Cardiac fibroblast (primary cell): ENCODE measurements around the gene APOA1.
A peak's percentile ranks its signal among the peaks of the same experiment; 100 is the strongest.

Experiments
- DNase-seq, 2 donors: peaks; one replicate each; pipeline versions ENCODE4 v3.0.0 to v3.0.0-alpha.2; 2010; ENCODE audit warnings: low read depth in 2 of 2
- H3K4me3 ChIP-seq, 2 donors: replicated peaks in 1 of 2; 1 replicate in 1 of 2; 2 replicates in 1 of 2; pipeline ENCODE4 v1.5.1; 2011; ENCODE audit warnings: low read depth in 2 of 2, low read length in 2 of 2, mild to moderate bottlenecking in 2 of 2, moderate library complexity in 1 of 2
- TF ChIP-seq, protein P1 (sequence below): IDR thresholded peaks from one replicate; pipeline ENCODE4 v1.5.1; 2011; ENCODE audit warnings: low read depth, mild to moderate bottlenecking, low read length, inconsistent platforms

Gene APOA1

DNA sequence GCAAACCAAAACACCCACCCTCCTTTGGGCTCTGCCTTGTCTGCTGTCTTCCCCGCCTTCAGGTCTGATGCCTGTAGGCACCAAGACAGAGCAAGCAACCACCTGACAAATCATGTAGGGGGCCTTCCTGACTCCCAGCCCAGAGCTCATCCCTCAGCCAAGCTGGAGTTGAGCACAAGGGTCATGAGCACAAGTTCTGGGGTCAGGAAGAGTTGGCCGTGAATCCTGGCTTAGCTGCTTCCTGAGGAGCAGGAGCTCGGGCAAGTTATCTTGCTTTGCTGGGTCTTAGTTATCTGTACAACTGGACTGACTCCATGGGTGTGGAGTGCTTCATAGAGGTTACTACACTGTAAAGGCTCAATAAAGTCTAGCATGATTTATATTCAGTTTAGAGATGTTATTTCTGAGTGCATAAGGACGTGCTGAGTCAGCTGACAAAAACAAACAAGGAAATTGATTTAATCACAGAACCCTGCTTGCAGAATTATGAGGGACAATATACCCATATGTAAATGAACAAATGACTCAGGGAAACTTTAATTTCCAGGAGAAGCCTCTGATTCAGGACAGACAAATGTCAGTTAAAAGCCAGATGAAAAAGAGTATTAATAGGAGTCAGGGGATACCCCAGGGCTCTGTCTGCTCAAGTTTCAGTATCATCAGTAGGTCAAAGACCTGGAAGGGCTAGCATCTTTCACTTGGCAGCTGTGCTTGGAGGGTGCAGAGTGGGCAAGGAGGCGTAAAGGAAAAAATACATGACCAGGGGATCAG, 15.0 kb upstream of the APOA1 start:
- DNase-seq: peak; percentile 42 to 66
- no peak overlapping the region for H3K4me3 ChIP-seq

DNA sequence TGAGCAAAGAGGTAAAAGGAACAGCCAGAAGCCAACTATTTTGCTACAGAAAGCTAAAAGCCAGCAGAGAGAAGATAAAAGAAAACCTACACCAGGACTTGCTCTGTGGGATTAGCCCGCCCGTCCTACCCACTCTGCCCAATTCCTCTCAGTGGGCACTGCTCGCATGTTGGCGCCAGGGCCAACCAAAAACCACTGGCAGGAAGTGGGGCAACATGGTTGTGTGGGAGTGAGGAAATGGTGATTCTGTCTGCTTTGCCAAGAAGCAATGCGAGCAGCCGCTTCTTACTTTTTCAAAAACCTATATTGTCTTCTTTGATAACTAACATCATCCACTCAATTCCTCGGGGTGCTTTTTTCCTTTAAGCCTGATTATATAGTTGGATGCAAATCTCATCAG, 14.2 kb upstream of the APOA1 start:
- no peak for DNase-seq
- no peak overlapping the region for H3K4me3 ChIP-seq
- TF ChIP-seq, protein P1, sequence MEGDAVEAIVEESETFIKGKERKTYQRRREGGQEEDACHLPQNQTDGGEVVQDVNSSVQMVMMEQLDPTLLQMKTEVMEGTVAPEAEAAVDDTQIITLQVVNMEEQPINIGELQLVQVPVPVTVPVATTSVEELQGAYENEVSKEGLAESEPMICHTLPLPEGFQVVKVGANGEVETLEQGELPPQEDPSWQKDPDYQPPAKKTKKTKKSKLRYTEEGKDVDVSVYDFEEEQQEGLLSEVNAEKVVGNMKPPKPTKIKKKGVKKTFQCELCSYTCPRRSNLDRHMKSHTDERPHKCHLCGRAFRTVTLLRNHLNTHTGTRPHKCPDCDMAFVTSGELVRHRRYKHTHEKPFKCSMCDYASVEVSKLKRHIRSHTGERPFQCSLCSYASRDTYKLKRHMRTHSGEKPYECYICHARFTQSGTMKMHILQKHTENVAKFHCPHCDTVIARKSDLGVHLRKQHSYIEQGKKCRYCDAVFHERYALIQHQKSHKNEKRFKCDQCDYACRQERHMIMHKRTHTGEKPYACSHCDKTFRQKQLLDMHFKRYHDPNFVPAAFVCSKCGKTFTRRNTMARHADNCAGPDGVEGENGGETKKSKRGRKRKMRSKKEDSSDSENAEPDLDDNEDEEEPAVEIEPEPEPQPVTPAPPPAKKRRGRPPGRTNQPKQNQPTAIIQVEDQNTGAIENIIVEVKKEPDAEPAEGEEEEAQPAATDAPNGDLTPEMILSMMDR: no peak

More for the DNA sequence above, 15.0 kb upstream of the APOA1 start:
- TF ChIP-seq, protein P1: no peak

DNA sequence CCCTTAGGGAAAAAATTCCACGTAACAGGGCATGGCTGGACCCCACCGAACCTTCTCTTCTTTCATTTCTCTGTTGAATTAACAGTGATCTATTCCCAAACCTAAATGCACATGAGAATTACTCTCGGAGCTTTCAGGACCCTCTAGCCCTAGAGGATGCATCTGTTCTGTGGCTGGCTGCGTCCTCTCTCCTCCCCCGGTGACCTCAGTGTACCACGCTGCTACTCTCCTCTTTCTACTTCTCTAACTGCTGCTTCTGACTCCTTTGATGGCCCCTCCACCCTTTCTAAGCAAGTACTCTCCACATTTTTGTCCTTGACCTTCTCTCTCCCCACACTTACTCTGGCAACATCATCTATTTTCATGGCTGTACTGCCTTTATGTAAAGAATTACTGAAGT, 12.1 kb upstream of the APOA1 start:
- TF ChIP-seq, protein P1: no peak
- H3K4me3 ChIP-seq: no peak overlapping the region
- DNase-seq: no peak

DNA sequence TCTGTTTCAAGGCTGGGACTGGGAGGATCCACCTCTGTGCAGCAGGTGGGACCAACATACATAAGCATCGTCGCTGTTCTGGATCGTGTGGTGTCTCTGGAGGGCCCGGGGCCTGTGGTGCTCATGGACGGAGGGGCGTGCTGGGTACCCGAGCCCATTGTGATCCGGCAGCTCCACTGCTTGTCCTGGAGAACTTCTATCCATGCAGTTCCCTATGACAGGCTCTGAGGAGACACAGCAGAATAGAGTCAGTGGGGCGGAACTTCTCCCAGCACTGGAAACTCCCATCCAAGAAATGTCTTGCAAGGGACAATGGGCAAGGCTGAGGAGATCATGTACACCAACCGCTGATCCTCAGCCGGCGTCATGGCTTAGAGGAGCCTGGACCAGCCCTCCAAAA, 11.6 kb upstream of the APOA1 start:
- no peak overlapping the region for H3K4me3 ChIP-seq
- TF ChIP-seq, protein P1: no peak
- DNase-seq: no peak

DNA sequence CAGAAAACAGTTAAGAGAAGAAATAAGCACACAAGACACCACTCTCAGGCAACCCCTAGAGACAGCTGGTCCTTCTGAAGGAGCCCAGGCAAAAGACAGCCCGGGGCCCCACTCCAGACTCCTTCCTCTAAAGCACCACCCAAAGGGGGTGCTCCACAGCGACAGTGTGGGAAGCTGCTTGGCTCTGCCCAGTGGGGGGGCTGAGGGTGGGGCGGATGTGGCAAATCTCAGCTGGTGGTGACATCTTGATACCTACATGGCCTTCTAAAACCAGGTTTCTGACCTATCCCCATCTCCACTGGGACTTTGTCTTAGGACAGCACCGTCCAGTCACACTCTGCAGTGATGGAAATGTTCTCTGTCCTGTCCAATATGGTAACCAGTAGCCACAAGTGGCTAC, 10.2 kb upstream of the APOA1 start:
- TF ChIP-seq, protein P1: no peak
- no peak overlapping the region for H3K4me3 ChIP-seq
- no peak for DNase-seq

DNA sequence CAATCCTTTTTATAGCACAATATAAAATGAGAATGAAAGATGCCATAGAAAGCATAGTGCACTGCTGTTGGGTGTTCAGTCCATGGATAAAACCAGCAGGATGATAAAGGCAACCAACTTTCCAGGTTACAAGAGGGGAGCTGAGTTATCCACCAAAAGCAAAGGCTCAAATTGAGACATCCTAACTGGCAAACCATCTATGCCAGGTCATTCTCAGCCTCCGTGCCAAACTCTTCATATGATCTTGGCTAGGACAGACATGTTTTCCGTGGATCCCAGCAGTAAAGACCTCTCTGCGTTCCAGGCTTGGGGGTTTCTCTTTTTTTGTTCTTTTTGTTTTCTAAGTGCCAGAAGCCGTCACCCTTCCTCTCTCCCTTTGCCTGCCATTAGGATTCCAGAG, 7.3 kb upstream of the APOA1 start:
- TF ChIP-seq, protein P1: no peak
- DNase-seq: no peak
- no peak overlapping the region for H3K4me3 ChIP-seq

DNA sequence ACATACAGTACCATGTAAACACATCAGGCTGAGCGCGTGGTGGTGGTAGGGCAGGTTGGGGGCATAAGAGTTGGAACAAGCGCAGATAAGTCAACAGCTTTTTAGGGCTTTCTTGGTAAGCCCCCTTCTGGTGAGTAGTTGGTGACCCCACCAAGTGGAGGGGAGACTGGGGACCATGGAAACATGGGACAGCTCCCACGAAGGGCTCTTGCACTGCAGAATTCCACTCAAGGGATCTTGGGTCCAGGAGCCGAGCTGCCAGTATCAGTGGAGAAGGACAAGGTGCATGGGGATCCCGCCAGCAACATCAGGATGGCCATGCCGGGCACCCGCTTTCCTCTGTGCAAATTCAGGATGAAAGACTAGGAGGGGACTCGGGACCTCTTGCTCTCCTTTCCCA, 6.2 kb upstream of the APOA1 start:
- TF ChIP-seq, protein P1: no peak
- no peak for DNase-seq
- H3K4me3 ChIP-seq: no peak overlapping the region
